ENCODE data around the gene AMZ1. TPM values are rescaled to one million over a fixed set of nuclear protein-coding genes. Genes with fewer than 3 reads are reported as not detected.

The AMZ1 gene
- total RNA-seq, 4 donors from 2014 or later, result under 0.01 to 1.2 (median 0.53) TPM

GRCh38 chr7:2763597-2763996 lies 75.6 kb downstream of the AMZ1 start:
- 76% methylated on average over 6 of the region's 6 CpGs for WGBS

GRCh38 chr7:2764621-2765020 lies 76.6 kb downstream of the AMZ1 start:
- no peak for DNase-seq (ENCODE audit: extremely low spot score)
- intact Hi-C loops (cut with DNase I), result no loop called here
- no peak overlapping the region for H3K4me3 ChIP-seq
- H3K4me1 ChIP-seq, result peaks cover 31 to 48% (median 42%) of the 10 kb centered on the region in 4 donors
- peak overlapping the region in 2 of 4 donors; percentile 84 to 89 for H3K27ac ChIP-seq (replicated peaks in 1 of 4)
- no peaks in the 10 kb centered on the region for H3K27me3 ChIP-seq
- no peak for TF ChIP-seq POLR2A (IDR thresholded peaks at IDR 0.05; ENCODE audit: low read depth)
- TF ChIP-seq, protein P1, sequence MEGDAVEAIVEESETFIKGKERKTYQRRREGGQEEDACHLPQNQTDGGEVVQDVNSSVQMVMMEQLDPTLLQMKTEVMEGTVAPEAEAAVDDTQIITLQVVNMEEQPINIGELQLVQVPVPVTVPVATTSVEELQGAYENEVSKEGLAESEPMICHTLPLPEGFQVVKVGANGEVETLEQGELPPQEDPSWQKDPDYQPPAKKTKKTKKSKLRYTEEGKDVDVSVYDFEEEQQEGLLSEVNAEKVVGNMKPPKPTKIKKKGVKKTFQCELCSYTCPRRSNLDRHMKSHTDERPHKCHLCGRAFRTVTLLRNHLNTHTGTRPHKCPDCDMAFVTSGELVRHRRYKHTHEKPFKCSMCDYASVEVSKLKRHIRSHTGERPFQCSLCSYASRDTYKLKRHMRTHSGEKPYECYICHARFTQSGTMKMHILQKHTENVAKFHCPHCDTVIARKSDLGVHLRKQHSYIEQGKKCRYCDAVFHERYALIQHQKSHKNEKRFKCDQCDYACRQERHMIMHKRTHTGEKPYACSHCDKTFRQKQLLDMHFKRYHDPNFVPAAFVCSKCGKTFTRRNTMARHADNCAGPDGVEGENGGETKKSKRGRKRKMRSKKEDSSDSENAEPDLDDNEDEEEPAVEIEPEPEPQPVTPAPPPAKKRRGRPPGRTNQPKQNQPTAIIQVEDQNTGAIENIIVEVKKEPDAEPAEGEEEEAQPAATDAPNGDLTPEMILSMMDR (IDR thresholded peaks at IDR 0.05), result no peak
- TF ChIP-seq EP300 (IDR thresholded peaks at IDR 0.05), result no peak
- no peak for TF ChIP-seq POLR2AphosphoS5 (IDR thresholded peaks at IDR 0.05)
- WGBS, result 99% methylated on average over 11 of the region's 11 CpGs
- no peaks in the 10 kb centered on the region for H3K36me3 ChIP-seq
- no peaks in the 10 kb centered on the region for H3K9me3 ChIP-seq

More at GRCh38 chr7:2763597-2763996, 75.6 kb downstream of the AMZ1 start:
- peaks cover 41 to 58% (median 53%) of the 10 kb centered on the region in 4 donors for H3K4me1 ChIP-seq
- peak overlapping the region in 1 of 4 donors; percentile 23 for H3K4me3 ChIP-seq
- no peaks in the 10 kb centered on the region for H3K9me3 ChIP-seq
- H3K36me3 ChIP-seq, result no peaks in the 10 kb centered on the region
- H3K27ac ChIP-seq (replicated peaks in 1 of 4), result peak overlapping the region; percentile 57 to 89 (median 82)
- TF ChIP-seq POLR2AphosphoS5 (IDR thresholded peaks at IDR 0.05), result no peak
- no peak for TF ChIP-seq POLR2A (IDR thresholded peaks at IDR 0.05; ENCODE audit: low read depth)
- TF ChIP-seq, protein P1 (IDR thresholded peaks at IDR 0.05), result no peak
- TF ChIP-seq EP300 (IDR thresholded peaks at IDR 0.05), result no peak
- DNase-seq (ENCODE audit: extremely low spot score), result no peak
- H3K27me3 ChIP-seq, result no peaks in the 10 kb centered on the region
- intact Hi-C loops (cut with DNase I), result no loop called here

Other genes starting within 250 kb of the AMZ1 start
- not detected for gene GRIFIN, start 211.8 kb upstream of the AMZ1 start, total RNA-seq
- gene LFNG, start 168.4 kb upstream of the AMZ1 start, total RNA-seq, result 10 to 100 TPM in 1 of 4 donors, 1 to 10 TPM in 3; 6.1 to 10.7 (median 8.3) TPM
- gene BRAT1, start 132.7 kb upstream of the AMZ1 start, total RNA-seq, result 10 to 100 TPM; 22.0 to 43.8 (median 32.7) TPM
- 10 to 100 TPM; 13.0 to 22.4 (median 18.0) TPM for gene IQCE, start 129.2 kb upstream of the AMZ1 start, total RNA-seq
- 10 to 100 TPM; 17.4 to 25.7 (median 20.2) TPM for gene TTYH3, start 56.2 kb upstream of the AMZ1 start, total RNA-seq
- gene GNA12, start 156.1 kb downstream of the AMZ1 start, total RNA-seq, result 10 to 100 TPM; 25.3 to 61.8 (median 38.9) TPM